Muscle of leg (tissue), 16 donors: ENCODE measurements around the gene GJA3. TPM values are rescaled to one million over a fixed set of nuclear protein-coding genes. Genes with fewer than 3 reads are reported as not detected.

ENCODE experiments used
- DNase-seq: peaks from one replicate; pipeline ENCODE4 v3.0.0; 2013
- H3K27ac ChIP-seq: one replicate; pipeline ENCODE4 v1.5.1; 2013; ENCODE audit warnings: mild to moderate bottlenecking, low read length, control low read depth
- H3K27me3 ChIP-seq: one replicate; pipeline ENCODE4 v1.6.1; 2013; ENCODE audit warnings: low read length; ENCODE audit not compliant: control insufficient read depth, insufficient read depth
- H3K36me3 ChIP-seq: one replicate; pipeline ENCODE4 v1.6.1; 2013; ENCODE audit warnings: low read length; ENCODE audit not compliant: control insufficient read depth, insufficient read depth
- H3K4me1 ChIP-seq: one replicate; pipeline ENCODE4 v1.6.1; 2013; ENCODE audit warnings: low read length; ENCODE audit not compliant: control insufficient read depth, insufficient read depth
- H3K4me3 ChIP-seq: one replicate; pipeline ENCODE4 v1.5.1; 2013; ENCODE audit warnings: low read length, control low read depth
- H3K9me3 ChIP-seq: replicated peaks from 2 replicates; pipeline ENCODE4 v1.6.1; 2013; ENCODE audit warnings: low read depth, low read length; ENCODE audit not compliant: control insufficient read depth
- WGBS: methylation state at CpG from one replicate; pipeline ENCODE4 v1.1.5; 2013; ENCODE audit warnings: missing lambda C conversion rate; ENCODE audit not compliant: insufficient coverage; 5-methylcytosine and 5-hydroxymethylcytosine counted together
- long read RNA-seq, 11 donors: transcript quantifications; one replicate each; lab custom pipeline, GENCODE V29; 2026
- polyA plus RNA-seq, 8 donors: library from polyadenylated mRNA; unstranded; fragments of 120-200 nt; gene quantifications; one replicate each; pipeline versions ENCODE4 v1.2.1 to v1.2.3, GENCODE V29; 2013; ENCODE audit warnings: inconsistent platforms in 1 of 8, low replicate concordance in 1 of 8; ENCODE audit not compliant: insufficient read length in 8 of 8, insufficient read depth in 1 of 8
- total RNA-seq: library from RNA; stranded (reverse); fragments of 120-200 nt; gene quantifications from one replicate; pipeline ENCODE4 v1.2.4, GENCODE V29; 2013

Gene GJA3
- 2.7 TPM for total RNA-seq
- 1 to 10 TPM; 1.2 to 2.6 (median 2.0) TPM for polyA plus RNA-seq
- long read RNA-seq, donor 1: 0 reads
- long read RNA-seq, donor 2: 0 reads
- long read RNA-seq, donor 3, full-length matches to known transcripts: 2 of 2 reads
- long read RNA-seq, donor 3, partial matches to known transcripts: 0 of 2 reads
- long read RNA-seq, donor 3, other reads (novel, unspliced or antisense): 0 of 2 reads
- long read RNA-seq, donor 4: 0 reads
- long read RNA-seq, donor 5, full-length matches to known transcripts: 2 of 2 reads
- long read RNA-seq, donor 5, partial matches to known transcripts: 0 of 2 reads
- long read RNA-seq, donor 5, other reads (novel, unspliced or antisense): 0 of 2 reads
- long read RNA-seq, donor 6, full-length matches to known transcripts: 2 of 2 reads
- long read RNA-seq, donor 6, partial matches to known transcripts: 0 of 2 reads
- long read RNA-seq, donor 6, other reads (novel, unspliced or antisense): 0 of 2 reads
- long read RNA-seq, donor 7: 0 reads
- long read RNA-seq, donor 8, full-length matches to known transcripts: 2 of 2 reads
- long read RNA-seq, donor 8, partial matches to known transcripts: 0 of 2 reads
- long read RNA-seq, donor 8, other reads (novel, unspliced or antisense): 0 of 2 reads
- long read RNA-seq, donor 9: 0 reads
- long read RNA-seq, donor 10: 0 reads
- long read RNA-seq, donor 11, full-length matches to known transcripts: 1 of 1 reads
- long read RNA-seq, donor 11, partial matches to known transcripts: 0 of 1 reads
- long read RNA-seq, donor 11, other reads (novel, unspliced or antisense): 0 of 1 reads

- Histone ChIP-seq H3K9me3 (no peaks in the 10 kb centered on the region), H3K36me3 (no peaks in the 10 kb centered on the region), H3K27ac (no peak within 1 kb of the TSS), H3K4me1 (peaks cover 8% of the 10 kb centered on the region), H3K4me3 (peak within 1 kb of the TSS; percentile 29), H3K27me3 (peaks cover 69% of the 10 kb centered on the region)
- under 1% methylated on average over 93 of the region's 93 CpGs for WGBS
- peak; percentile 32 for DNase-seq
Observed at GRCh38 chr13:20160306-20161274, at the start of gene GJA3. Gene GJA3 (minus strand): TSS chr13:20161052. CDS start chr13:20143288, 17,764 bp downstream.

GRCh38 chr13:20209948-20210347 is 49.1 kb upstream of the GJA3 start:
- Histone ChIP-seq H3K9me3 (no peaks in the 10 kb centered on the region), H3K4me1 (no peaks in the 10 kb centered on the region), H3K27me3 (peaks cover 6% of the 10 kb centered on the region), H3K27ac (no peak overlapping the region), H3K36me3 (no peaks in the 10 kb centered on the region), H3K4me3 (no peak overlapping the region)
- DNase-seq: no peak
- no CpG with 5 or more reads among the region's 1 CpG for WGBS

DNA sequence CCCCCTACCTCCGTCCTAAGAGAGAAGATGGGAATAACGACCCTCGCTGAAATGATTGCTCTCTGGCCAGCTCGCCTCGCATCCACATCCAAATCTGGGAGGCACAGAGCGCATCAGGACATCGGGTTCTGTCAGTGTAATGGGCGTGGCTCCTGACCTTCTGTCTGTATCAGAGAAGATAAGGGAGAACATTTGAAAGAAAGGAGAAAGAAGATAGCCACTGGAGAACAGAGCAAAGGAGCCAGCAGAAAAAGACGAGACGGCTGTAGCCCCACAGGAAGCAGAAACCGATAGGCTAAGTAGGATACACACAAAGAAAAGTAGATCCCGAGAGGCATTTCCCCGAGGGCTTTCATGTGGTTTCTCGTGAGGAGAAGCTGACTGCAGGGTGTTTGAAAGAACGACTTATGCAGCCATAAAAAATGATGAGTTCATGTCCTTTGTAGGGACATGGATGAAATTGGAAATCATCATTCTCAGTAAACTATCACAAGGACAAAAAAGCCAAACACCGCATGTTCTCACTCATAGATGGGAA is 45.9 kb upstream of the GJA3 start:
- DNase-seq: no peak
- WGBS: 62% methylated on average over 11 of the region's 16 CpGs
- Histone ChIP-seq H3K9me3 (peaks cover under 1% of the 10 kb centered on the region), H3K4me3 (no peak overlapping the region), H3K27me3 (peaks cover 2% of the 10 kb centered on the region), H3K27ac (no peak overlapping the region), H3K4me1 (no peaks in the 10 kb centered on the region), H3K36me3 (no peaks in the 10 kb centered on the region)

- Histone ChIP-seq H3K9me3 (peaks cover 4% of the 10 kb centered on the region), H3K27me3 (peaks cover 2% of the 10 kb centered on the region), H3K36me3 (no peaks in the 10 kb centered on the region), H3K27ac (no peak overlapping the region), H3K4me3 (no peak overlapping the region), H3K4me1 (no peaks in the 10 kb centered on the region)
- WGBS: 46% methylated on average over 3 of the region's 11 CpGs
- DNase-seq: no peak
Observed at GRCh38 chr13:20206065-20206697, 45.3 kb upstream of the GJA3 start.

DNA sequence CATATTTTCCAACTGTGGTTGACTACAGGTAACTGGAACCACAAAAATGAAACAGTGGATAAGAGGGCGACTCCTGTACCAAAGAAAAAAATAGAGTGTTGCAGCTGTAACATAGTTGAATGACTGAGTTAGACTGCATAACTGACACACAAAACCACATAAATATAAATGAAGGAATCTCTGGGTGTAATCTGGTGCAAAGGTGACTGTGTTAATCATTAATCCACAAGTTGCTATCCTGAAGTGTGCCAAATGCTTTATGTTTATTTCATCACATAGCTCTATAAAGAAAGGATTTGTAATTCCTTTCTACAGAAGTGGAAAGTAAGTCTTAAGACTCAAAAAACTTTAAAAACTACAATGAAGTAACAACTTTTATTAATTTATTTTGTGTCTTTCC is 37.9 kb upstream of the GJA3 start:
- DNase-seq: no peak
- peaks cover 5% of the 10 kb centered on the region for H3K4me1 ChIP-seq
- WGBS: no CpG with 5 or more reads among the region's 1 CpG

DNA sequence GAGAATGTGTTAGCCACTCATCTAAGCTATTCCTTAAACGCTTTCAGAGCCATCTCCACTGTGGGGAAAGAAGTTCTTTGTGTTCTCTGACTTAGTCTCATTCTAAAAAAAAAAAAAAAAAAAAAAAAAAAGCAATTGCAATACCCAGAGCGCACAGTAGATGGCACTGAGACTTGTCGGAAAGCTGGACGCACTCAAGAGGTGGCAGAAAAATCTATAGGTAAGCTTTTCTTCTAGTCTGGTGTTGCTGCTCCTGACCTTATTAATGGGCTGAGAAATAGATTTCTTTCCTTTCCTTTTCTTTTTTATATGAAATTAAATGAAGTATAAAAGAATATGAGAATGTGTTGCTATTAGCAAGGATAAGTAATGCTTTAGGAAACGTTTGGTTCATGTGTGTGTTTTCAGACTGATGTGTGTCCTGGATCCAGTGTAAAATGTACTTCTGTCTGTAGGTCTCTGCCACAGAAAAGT is 36.5 kb upstream of the GJA3 start:
- Histone ChIP-seq H3K9me3 (peaks cover 4% of the 10 kb centered on the region), H3K36me3 (no peaks in the 10 kb centered on the region), H3K27ac (no peak overlapping the region), H3K27me3 (peaks cover 35% of the 10 kb centered on the region), H3K4me1 (peaks cover 13% of the 10 kb centered on the region), H3K4me3 (no peak overlapping the region)
- DNase-seq: peak; percentile 52
- WGBS: 38% methylated on average over 1 of the region's 5 CpGs

More for the DNA sequence above, 37.9 kb upstream of the GJA3 start:
- no peak overlapping the region for H3K4me3 ChIP-seq
- H3K9me3 ChIP-seq: peaks cover 4% of the 10 kb centered on the region
- H3K36me3 ChIP-seq: no peaks in the 10 kb centered on the region
- H3K27me3 ChIP-seq: peaks cover 22% of the 10 kb centered on the region
- no peak overlapping the region for H3K27ac ChIP-seq

- DNase-seq: no peak
- Histone ChIP-seq H3K36me3 (no peaks in the 10 kb centered on the region), H3K4me3 (no peak overlapping the region), H3K27me3 (peaks cover 51% of the 10 kb centered on the region), H3K4me1 (peaks cover 21% of the 10 kb centered on the region), H3K9me3 (no peaks in the 10 kb centered on the region), H3K27ac (no peak overlapping the region)
- WGBS: no CpG with 5 or more reads among the region's 8 CpGs
Observed at GRCh38 chr13:20195801-20196200, 34.9 kb upstream of the GJA3 start.

GRCh38 chr13:20193907-20194631 is 33.2 kb upstream of the GJA3 start:
- no peak for DNase-seq
- Histone ChIP-seq H3K36me3 (no peaks in the 10 kb centered on the region), H3K4me1 (peaks cover 21% of the 10 kb centered on the region), H3K9me3 (no peaks in the 10 kb centered on the region), H3K27me3 (peaks cover 62% of the 10 kb centered on the region), H3K4me3 (no peak overlapping the region), H3K27ac (no peak overlapping the region)
- 9% methylated on average over 21 of the region's 27 CpGs for WGBS
